ENCODE results near the gene PLCL1. TPM values are rescaled to one million over a fixed set of nuclear protein-coding genes. Genes with fewer than 3 reads are reported as not detected.

Gene PLCL1
- total RNA-seq, 1 experiment from 2014 or later: not detected

DNA sequence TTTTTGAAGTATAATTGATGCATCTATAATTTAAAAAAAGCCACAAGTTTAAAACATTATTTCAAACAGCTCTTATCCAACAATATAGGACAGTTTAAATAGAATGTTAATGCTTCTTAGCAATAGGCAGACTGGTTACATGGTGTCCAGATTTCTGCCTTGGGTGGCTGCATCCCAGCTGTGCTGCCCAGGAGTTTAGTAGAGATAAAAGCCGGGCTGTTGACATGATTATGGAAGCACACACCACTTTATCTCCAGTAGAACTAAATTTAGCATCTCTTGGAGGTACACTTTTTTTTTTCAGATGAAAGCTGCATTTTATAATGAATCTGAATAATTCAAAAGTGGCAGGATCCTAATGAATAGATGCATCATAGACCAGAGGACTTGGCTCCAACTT, 309.7 kb downstream of the PLCL1 start:
- no peak overlapping the region for H3K4me2 ChIP-seq
- H3K4me1 ChIP-seq (replicated peaks; ENCODE audit: insufficient read depth): no peaks in the 10 kb centered on the region
- H3K9me2 ChIP-seq (ENCODE audit: insufficient read depth): 0 out of 2 replicates have a peak, but pooled peaks cover 3% of the 10 kb centered on the region
- TF ChIP-seq, protein P1, sequence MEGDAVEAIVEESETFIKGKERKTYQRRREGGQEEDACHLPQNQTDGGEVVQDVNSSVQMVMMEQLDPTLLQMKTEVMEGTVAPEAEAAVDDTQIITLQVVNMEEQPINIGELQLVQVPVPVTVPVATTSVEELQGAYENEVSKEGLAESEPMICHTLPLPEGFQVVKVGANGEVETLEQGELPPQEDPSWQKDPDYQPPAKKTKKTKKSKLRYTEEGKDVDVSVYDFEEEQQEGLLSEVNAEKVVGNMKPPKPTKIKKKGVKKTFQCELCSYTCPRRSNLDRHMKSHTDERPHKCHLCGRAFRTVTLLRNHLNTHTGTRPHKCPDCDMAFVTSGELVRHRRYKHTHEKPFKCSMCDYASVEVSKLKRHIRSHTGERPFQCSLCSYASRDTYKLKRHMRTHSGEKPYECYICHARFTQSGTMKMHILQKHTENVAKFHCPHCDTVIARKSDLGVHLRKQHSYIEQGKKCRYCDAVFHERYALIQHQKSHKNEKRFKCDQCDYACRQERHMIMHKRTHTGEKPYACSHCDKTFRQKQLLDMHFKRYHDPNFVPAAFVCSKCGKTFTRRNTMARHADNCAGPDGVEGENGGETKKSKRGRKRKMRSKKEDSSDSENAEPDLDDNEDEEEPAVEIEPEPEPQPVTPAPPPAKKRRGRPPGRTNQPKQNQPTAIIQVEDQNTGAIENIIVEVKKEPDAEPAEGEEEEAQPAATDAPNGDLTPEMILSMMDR (conservative IDR thresholded peaks at IDR 0.05): no peak
- no peak for TF ChIP-seq EZH2 (IDR thresholded peaks at IDR 0.05; ENCODE audit: low read depth)
- no peaks in the 10 kb centered on the region for H3K79me2 ChIP-seq (ENCODE audit: low read depth)
- POLR2A ChIA-PET (ENCODE audit: unreplicated experiment): interaction anchor here (0.6 kb wide), 2 partner anchors 82 to 243 kb away, joined by 3 to 5 read pairs; no protein-coding TSS in a partner anchor
- intact Hi-C loops (cut with micrococcal nuclease; ENCODE audit: unreplicated experiment): no loop called here
- BruUV-seq (replicated peaks): no TSS peak
- no peaks in the 10 kb centered on the region for H3K9me3 ChIP-seq (ENCODE audit: insufficient read depth, low read depth)
- H3K36me3 ChIP-seq (ENCODE audit: low read depth): no peaks in the 10 kb centered on the region
- H2AFZ ChIP-seq: no peak overlapping the region
- H3F3A ChIP-seq (ENCODE audit: insufficient read depth, low read depth): no peaks in the 10 kb centered on the region
- no peak for DNase-seq
- no peak overlapping the region for H3K27ac ChIP-seq
- H4K20me1 ChIP-seq (ENCODE audit: insufficient read depth): no peaks in the 10 kb centered on the region
- CTCF ChIA-PET: no interaction called here
- no peaks in the 10 kb centered on the region for H3K27me3 ChIP-seq (ENCODE audit: insufficient read depth, low read depth)
- H3K4me3 ChIP-seq: no peak overlapping the region

DNA sequence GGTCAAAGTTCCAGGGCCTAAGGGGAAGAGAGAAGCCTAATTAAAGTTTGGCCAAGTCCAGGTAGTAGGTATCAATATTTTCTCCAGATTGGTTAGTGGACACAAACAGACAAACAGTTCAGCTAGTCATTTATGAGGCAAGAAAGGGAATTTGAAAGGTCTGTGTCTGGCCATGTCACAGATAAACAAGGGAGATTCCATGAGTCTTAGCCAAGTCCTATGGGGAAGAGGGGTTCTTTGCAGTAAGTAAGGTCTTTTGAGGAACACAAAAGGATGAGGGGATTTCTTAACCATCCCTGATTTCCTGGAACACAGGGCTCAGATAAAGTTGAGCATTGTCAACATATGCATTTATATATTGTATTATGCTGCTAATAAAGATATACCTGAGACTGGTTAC, 310.8 kb downstream of the PLCL1 start:
- Histone ChIP-seq H3F3A (ENCODE audit: insufficient read depth, low read depth) (no peaks in the 10 kb centered on the region), H3K4me3 (no peak overlapping the region), H4K20me1 (ENCODE audit: insufficient read depth) (no peaks in the 10 kb centered on the region), H2AFZ (no peak overlapping the region), H3K4me1 (replicated peaks; ENCODE audit: insufficient read depth) (no peaks in the 10 kb centered on the region), H3K27me3 (ENCODE audit: insufficient read depth, low read depth) (no peaks in the 10 kb centered on the region), H3K27ac (no peak overlapping the region), H3K9me2 (ENCODE audit: insufficient read depth) (0 out of 2 replicates have a peak, but pooled peaks cover 1% of the 10 kb centered on the region), H3K79me2 (ENCODE audit: low read depth) (no peaks in the 10 kb centered on the region), H3K4me2 (no peak overlapping the region), H3K36me3 (ENCODE audit: low read depth) (no peaks in the 10 kb centered on the region), H3K9me3 (ENCODE audit: insufficient read depth, low read depth) (no peaks in the 10 kb centered on the region)
- CTCF ChIA-PET: no interaction called here
- no peak for DNase-seq
- POLR2A ChIA-PET (ENCODE audit: unreplicated experiment): no interaction called here
- BruUV-seq (replicated peaks): no TSS peak
- no peak for TF ChIP-seq EZH2 (IDR thresholded peaks at IDR 0.05; ENCODE audit: low read depth)
- TF ChIP-seq, protein P1 (conservative IDR thresholded peaks at IDR 0.05): no peak
- intact Hi-C loops (cut with micrococcal nuclease; ENCODE audit: unreplicated experiment): no loop called here

DNA sequence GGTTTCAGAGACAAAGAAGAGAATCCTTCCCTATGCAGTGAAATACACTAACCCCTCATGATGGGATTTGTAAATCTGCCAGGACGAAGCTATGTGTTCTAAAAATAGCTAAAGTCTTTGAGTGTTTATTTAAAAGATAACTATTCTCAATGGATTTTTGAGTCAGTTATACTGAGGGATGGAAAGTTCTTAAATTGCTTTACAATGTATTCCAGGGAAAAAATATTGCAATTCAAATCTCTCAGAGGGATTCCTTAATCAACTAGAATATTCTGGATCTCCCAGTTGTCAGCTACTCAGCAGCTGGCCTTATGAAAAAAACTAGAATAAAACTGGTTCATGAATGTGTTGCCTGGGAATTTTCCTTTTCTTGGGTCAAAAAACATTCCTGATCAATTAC, 312.4 kb downstream of the PLCL1 start:
- Histone ChIP-seq H3K9me3 (ENCODE audit: insufficient read depth, low read depth) (no peaks in the 10 kb centered on the region), H3K4me1 (replicated peaks; ENCODE audit: insufficient read depth) (no peaks in the 10 kb centered on the region), H3K27ac (no peak overlapping the region), H4K20me1 (ENCODE audit: insufficient read depth) (no peaks in the 10 kb centered on the region), H3K4me3 (no peak overlapping the region), H3K79me2 (ENCODE audit: low read depth) (no peaks in the 10 kb centered on the region), H3K4me2 (no peak overlapping the region), H3K36me3 (ENCODE audit: low read depth) (no peaks in the 10 kb centered on the region), H3K9me2 (ENCODE audit: insufficient read depth) (no peaks in the 10 kb centered on the region), H3K27me3 (ENCODE audit: insufficient read depth, low read depth) (no peaks in the 10 kb centered on the region), H3F3A (ENCODE audit: insufficient read depth, low read depth) (no peaks in the 10 kb centered on the region), H2AFZ (no peak overlapping the region)
- no peak for DNase-seq
- intact Hi-C loops (cut with micrococcal nuclease; ENCODE audit: unreplicated experiment): no loop called here
- CTCF ChIA-PET: no interaction called here
- no peak for TF ChIP-seq EZH2 (IDR thresholded peaks at IDR 0.05; ENCODE audit: low read depth)
- TF ChIP-seq, protein P1 (conservative IDR thresholded peaks at IDR 0.05): no peak
- BruUV-seq (replicated peaks): no TSS peak
- POLR2A ChIA-PET (ENCODE audit: unreplicated experiment): no interaction called here

Measured in PC-9 (cell line).